Measurements from ENCODE around the gene DNAJC5.

DNA sequence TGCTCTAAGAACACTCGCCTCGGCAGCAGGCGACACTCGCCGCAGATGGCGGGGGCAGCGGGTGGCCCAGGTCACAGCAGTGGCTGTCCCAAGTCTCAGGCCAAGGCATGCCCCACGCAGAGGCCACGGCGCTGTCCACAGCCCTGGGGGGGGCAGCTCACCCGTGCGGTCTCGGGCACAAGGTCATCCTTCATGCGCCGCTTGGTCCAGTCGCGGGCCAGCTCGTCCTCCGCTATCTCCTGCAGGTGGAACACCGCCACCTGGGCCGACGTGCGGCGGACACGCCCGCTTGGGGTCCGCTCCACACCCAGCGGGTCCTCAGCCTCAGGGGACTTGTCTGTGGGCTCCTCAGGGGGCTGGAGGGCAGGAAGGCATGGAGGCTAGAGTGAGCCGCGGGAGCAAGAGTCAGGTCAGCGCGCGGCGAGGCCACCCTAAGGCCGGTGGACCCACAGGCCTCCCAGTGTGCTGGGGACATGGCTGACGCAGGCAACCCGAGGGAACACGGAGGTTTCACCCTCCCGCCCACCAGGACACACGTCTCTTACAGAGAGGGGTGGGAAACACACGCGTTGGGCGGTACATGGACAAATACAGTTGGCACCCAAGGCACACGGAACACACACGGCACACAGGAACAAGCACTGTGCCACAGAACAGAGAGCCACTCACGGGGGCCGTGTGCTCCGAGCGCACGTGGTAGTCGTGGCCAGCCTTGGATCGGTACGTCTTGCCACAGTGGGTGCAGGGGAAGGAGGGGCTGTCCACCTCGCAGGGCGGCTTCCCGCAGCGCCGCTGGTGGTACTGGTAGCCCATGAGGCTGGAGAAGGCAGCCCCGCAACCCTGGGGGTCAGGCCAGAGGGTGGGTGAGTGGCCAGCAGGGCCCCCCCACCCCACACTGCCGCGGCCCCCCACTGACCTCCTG lies 67.8 kb downstream of the DNAJC5 start:
- no peak for TF ChIP-seq EZH2phosphoT487 (IDR thresholded peaks at IDR 0.05; ENCODE audit: borderline replicate concordance, low read depth, low read length)
- TF ChIP-seq, protein P1, sequence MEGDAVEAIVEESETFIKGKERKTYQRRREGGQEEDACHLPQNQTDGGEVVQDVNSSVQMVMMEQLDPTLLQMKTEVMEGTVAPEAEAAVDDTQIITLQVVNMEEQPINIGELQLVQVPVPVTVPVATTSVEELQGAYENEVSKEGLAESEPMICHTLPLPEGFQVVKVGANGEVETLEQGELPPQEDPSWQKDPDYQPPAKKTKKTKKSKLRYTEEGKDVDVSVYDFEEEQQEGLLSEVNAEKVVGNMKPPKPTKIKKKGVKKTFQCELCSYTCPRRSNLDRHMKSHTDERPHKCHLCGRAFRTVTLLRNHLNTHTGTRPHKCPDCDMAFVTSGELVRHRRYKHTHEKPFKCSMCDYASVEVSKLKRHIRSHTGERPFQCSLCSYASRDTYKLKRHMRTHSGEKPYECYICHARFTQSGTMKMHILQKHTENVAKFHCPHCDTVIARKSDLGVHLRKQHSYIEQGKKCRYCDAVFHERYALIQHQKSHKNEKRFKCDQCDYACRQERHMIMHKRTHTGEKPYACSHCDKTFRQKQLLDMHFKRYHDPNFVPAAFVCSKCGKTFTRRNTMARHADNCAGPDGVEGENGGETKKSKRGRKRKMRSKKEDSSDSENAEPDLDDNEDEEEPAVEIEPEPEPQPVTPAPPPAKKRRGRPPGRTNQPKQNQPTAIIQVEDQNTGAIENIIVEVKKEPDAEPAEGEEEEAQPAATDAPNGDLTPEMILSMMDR (conservative IDR thresholded peaks at IDR 0.05; ENCODE audit: low read length), result no peak

Data from OCI-LY7 (cell line).